ENCODE measurements around the gene SOCS3.

Gene SOCS3

DNA sequence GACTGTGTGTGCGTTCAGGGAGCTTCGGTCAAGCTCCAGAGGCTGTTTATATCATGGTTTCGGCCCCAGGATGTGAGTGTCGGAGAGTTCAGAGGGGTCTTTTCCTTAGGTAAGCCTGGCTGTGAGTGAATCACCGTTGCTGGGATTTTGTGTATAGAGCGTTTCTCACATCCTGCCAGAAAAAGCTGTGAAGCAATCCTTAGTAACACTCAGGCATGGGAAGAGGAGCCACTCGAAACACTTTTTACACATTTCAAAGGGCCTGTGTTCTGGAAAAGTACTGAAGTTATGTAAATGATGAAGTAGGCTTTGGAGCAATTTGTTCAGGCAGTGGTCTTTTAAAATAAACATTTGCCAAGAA lies 19.2 kb upstream of the SOCS3 start:
- peak overlapping the region; percentile 83 for H3K4me2 ChIP-seq (ENCODE audit: insufficient read depth, low read length, poor library complexity, severe bottlenecking)
- H3K23ac ChIP-seq (ENCODE audit: low read depth, low read length, poor library complexity): peak overlapping the region; percentile 50
- peaks cover 25 to 40% of the 10 kb centered on the region in 2 donors for H3K4me1 ChIP-seq (ENCODE audit: control insufficient read depth in 2 of 2, insufficient read depth in 1 of 2, low read depth in 1 of 2, low read length in 2 of 2)
- H4K91ac ChIP-seq (ENCODE audit: low read depth, low read length, poor library complexity): no peak overlapping the region
- H2BK5ac ChIP-seq (ENCODE audit: low read length): peak overlapping the region; percentile 45
- no peak overlapping the region for H2BK12ac ChIP-seq (ENCODE audit: low read length)
- DNase-seq (ENCODE audit: low spot score): no peak
- H3K79me1 ChIP-seq (ENCODE audit: low read depth, low read length): peaks cover 14% of the 10 kb centered on the region
- no peak overlapping the region for H3K4ac ChIP-seq (ENCODE audit: low read length)
- peak overlapping the region; percentile 84 for H2AFZ ChIP-seq (ENCODE audit: low read length)
- peak overlapping the region; percentile 91 for H2AK5ac ChIP-seq (ENCODE audit: low read depth, low read length)
- WGBS, 2 donors (ENCODE audit: extremely low coverage in 2 of 2, insufficient read length in 2 of 2, insufficient replicate concordance in 1 of 2): no CpG with 5 or more reads among the region's 7 CpGs
- H3K4me3 ChIP-seq (ENCODE audit: low read length in 2 of 2): peak overlapping the region; percentile 98 to 99
- H2BK120ac ChIP-seq (ENCODE audit: low read depth, low read length): no peak overlapping the region
- H4K8ac ChIP-seq (ENCODE audit: low read depth, low read length): no peak overlapping the region
- H3K27me3 ChIP-seq (ENCODE audit: control insufficient read depth in 3 of 3, insufficient read depth in 3 of 3, low read depth in 1 of 3, low read length in 3 of 3): no peaks in the 10 kb centered on the region
- peak overlapping the region; percentile 96 for H3K9ac ChIP-seq (ENCODE audit: low read depth, low read length, poor library complexity)
- peaks cover 0 to 30% of the 10 kb centered on the region in 2 donors for H3K36me3 ChIP-seq (replicated peaks in 1 of 2; ENCODE audit: control insufficient read depth in 2 of 2, insufficient read depth in 2 of 2, low read length in 2 of 2)
- H3K18ac ChIP-seq (ENCODE audit: low read length): peak overlapping the region; percentile 82
- no peak overlapping the region for H2BK15ac ChIP-seq (ENCODE audit: low read length)
- H3K27ac ChIP-seq (replicated peaks; ENCODE audit: low read length): no peak overlapping the region
- H3K14ac ChIP-seq (ENCODE audit: low read length): peak overlapping the region; percentile 86
- H3K9me3 ChIP-seq (replicated peaks in 1 of 2; ENCODE audit: control insufficient read depth in 2 of 2, insufficient read depth in 1 of 2, low read depth in 1 of 2, low read length in 2 of 2): no peaks in the 10 kb centered on the region

DNA sequence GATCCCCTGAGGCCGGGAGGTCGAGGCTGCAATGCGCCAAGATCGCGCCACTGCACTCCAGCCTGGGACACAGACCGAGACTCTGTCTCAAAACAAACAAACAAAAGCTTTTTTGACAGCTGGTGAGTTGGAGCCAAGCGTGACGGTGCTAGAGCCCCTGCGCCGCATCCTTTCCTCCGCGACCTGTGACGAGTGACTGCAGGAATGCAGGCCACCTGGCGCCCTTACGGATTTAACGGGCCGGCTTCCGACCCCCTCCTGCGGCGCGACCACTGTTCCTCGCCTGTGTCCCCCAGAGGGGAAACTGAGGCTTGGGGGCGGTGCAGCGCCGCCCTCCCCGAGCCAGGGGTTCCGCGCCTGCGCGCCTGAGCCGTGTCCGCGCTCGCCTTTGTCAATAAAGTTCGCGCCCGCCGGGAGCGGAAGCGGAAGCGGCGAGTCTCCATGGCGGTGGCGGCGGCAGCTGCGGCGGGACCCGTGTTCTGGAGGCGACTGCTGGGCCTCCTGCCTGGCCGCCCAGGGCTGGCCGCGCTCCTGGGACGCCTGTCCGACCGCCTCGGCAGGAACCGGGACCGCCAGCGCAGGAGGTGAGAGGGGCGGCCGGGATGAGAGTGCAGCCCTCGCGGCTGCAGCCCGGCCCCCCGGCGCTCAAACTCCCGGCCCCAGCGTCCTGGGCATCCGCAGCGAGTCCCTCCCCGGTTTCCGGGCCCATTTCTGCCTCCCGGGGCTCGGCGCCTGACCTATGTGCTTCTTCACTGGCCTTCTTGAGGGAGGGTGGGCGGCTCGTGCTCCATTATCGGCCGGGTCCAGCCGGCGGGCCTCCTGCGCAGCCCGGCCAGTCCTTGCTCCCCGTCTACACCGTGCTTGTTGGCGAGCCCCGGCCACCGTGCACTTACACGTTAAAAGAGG lies 18.6 kb upstream of the SOCS3 start, which contains the start of gene PGS1:
Gene PGS1, plus strand, starts transcription at position 425 of the 906 bp plus-strand sequence. Its CDS starts 17 bp downstream, at position 442.
- H3K14ac ChIP-seq (ENCODE audit: low read length): peak within 1 kb of the TSS; percentile 86
- peaks cover 0 to 30% of the 10 kb centered on the region in 2 donors for H3K36me3 ChIP-seq (replicated peaks in 1 of 2; ENCODE audit: control insufficient read depth in 2 of 2, insufficient read depth in 2 of 2, low read length in 2 of 2)
- H2AFZ ChIP-seq (ENCODE audit: low read length): peak within 1 kb of the TSS; percentile 84
- peak within 1 kb of the TSS; percentile 52 for H2BK12ac ChIP-seq (ENCODE audit: low read length)
- peak; percentile 58 for DNase-seq (ENCODE audit: low spot score)
- no peaks in the 10 kb centered on the region for H3K27me3 ChIP-seq (ENCODE audit: control insufficient read depth in 3 of 3, insufficient read depth in 3 of 3, low read depth in 1 of 3, low read length in 3 of 3)
- peak within 1 kb of the TSS; percentile 50 for H3K23ac ChIP-seq (ENCODE audit: low read depth, low read length, poor library complexity)
- peak within 1 kb of the TSS; percentile 91 for H2BK15ac ChIP-seq (ENCODE audit: low read length)
- H3K27ac ChIP-seq (replicated peaks; ENCODE audit: low read length): peak within 1 kb of the TSS; percentile 24
- H4K91ac ChIP-seq (ENCODE audit: low read depth, low read length, poor library complexity): peak within 1 kb of the TSS; percentile 56
- peak within 1 kb of the TSS; percentile 91 for H2AK5ac ChIP-seq (ENCODE audit: low read depth, low read length)
- peak within 1 kb of the TSS; percentile 89 for H4K8ac ChIP-seq (ENCODE audit: low read depth, low read length)
- peak within 1 kb of the TSS; percentile 98 to 99 for H3K4me3 ChIP-seq (ENCODE audit: low read length in 2 of 2)
- H3K79me1 ChIP-seq (ENCODE audit: low read depth, low read length): peaks cover 14% of the 10 kb centered on the region
- H2BK120ac ChIP-seq (ENCODE audit: low read depth, low read length): peak within 1 kb of the TSS; percentile 68
- no CpG with 5 or more reads among the region's 89 CpGs for WGBS, 2 donors (ENCODE audit: extremely low coverage in 2 of 2, insufficient read length in 2 of 2, insufficient replicate concordance in 1 of 2)
- H3K4me1 ChIP-seq (ENCODE audit: control insufficient read depth in 2 of 2, insufficient read depth in 1 of 2, low read depth in 1 of 2, low read length in 2 of 2): peaks cover 26 to 39% of the 10 kb centered on the region in 2 donors
- peak within 1 kb of the TSS; percentile 96 for H3K9ac ChIP-seq (ENCODE audit: low read depth, low read length, poor library complexity)
- peak within 1 kb of the TSS; percentile 83 for H3K4me2 ChIP-seq (ENCODE audit: insufficient read depth, low read length, poor library complexity, severe bottlenecking)
- peak within 1 kb of the TSS; percentile 38 for H3K4ac ChIP-seq (ENCODE audit: low read length)
- no peaks in the 10 kb centered on the region for H3K9me3 ChIP-seq (replicated peaks in 1 of 2; ENCODE audit: control insufficient read depth in 2 of 2, insufficient read depth in 1 of 2, low read depth in 1 of 2, low read length in 2 of 2)
- peak within 1 kb of the TSS; percentile 77 for H2BK5ac ChIP-seq (ENCODE audit: low read length)
- peak within 1 kb of the TSS; percentile 95 for H3K18ac ChIP-seq (ENCODE audit: low read length)

DNA sequence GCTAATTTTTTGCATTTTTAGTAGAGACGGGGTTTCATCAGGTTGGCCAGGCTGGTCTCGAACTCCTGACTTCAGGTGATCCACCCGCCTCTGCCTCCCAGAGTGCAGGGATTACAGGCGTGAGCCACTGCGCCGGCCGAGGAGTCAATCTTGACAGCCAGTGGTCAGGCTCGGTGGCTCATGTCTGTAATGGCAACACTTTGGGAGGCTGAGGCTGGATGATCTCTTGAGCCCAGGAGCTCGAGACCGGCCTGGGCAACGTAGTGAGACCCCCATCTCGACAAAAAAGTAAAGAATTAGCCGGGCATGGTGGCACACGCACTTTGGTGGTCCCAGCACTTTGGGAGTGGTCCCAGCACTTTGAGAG lies 18.0 kb upstream of the SOCS3 start:
- peak overlapping the region; percentile 91 for H2BK15ac ChIP-seq (ENCODE audit: low read length)
- peak overlapping the region; percentile 56 for H4K91ac ChIP-seq (ENCODE audit: low read depth, low read length, poor library complexity)
- peaks cover 0 to 28% of the 10 kb centered on the region in 2 donors for H3K36me3 ChIP-seq (replicated peaks in 1 of 2; ENCODE audit: control insufficient read depth in 2 of 2, insufficient read depth in 2 of 2, low read length in 2 of 2)
- peak overlapping the region; percentile 77 for H2BK5ac ChIP-seq (ENCODE audit: low read length)
- H2BK120ac ChIP-seq (ENCODE audit: low read depth, low read length): peak overlapping the region; percentile 68
- no peak overlapping the region for H3K4me2 ChIP-seq (ENCODE audit: insufficient read depth, low read length, poor library complexity, severe bottlenecking)
- DNase-seq (ENCODE audit: low spot score): no peak
- peak overlapping the region; percentile 91 for H2AK5ac ChIP-seq (ENCODE audit: low read depth, low read length)
- H3K23ac ChIP-seq (ENCODE audit: low read depth, low read length, poor library complexity): peak overlapping the region; percentile 50
- H3K4me1 ChIP-seq (ENCODE audit: control insufficient read depth in 2 of 2, insufficient read depth in 1 of 2, low read depth in 1 of 2, low read length in 2 of 2): peaks cover 29 to 42% of the 10 kb centered on the region in 2 donors
- peak overlapping the region; percentile 52 for H2BK12ac ChIP-seq (ENCODE audit: low read length)
- peak overlapping the region; percentile 84 for H2AFZ ChIP-seq (ENCODE audit: low read length)
- no peak overlapping the region for H3K4me3 ChIP-seq (ENCODE audit: low read length in 2 of 2)
- peak overlapping the region; percentile 24 for H3K27ac ChIP-seq (replicated peaks; ENCODE audit: low read length)
- H3K18ac ChIP-seq (ENCODE audit: low read length): peak overlapping the region; percentile 95
- peak overlapping the region; percentile 38 for H3K4ac ChIP-seq (ENCODE audit: low read length)
- peaks cover 14% of the 10 kb centered on the region for H3K79me1 ChIP-seq (ENCODE audit: low read depth, low read length)
- no peak overlapping the region for H3K9ac ChIP-seq (ENCODE audit: low read depth, low read length, poor library complexity)
- H3K14ac ChIP-seq (ENCODE audit: low read length): no peak overlapping the region
- no peaks in the 10 kb centered on the region for H3K27me3 ChIP-seq (ENCODE audit: control insufficient read depth in 3 of 3, insufficient read depth in 3 of 3, low read depth in 1 of 3, low read length in 3 of 3)
- no peaks in the 10 kb centered on the region for H3K9me3 ChIP-seq (replicated peaks in 1 of 2; ENCODE audit: control insufficient read depth in 2 of 2, insufficient read depth in 1 of 2, low read depth in 1 of 2, low read length in 2 of 2)
- WGBS, 2 donors (ENCODE audit: extremely low coverage in 2 of 2, insufficient read length in 2 of 2, insufficient replicate concordance in 1 of 2): no CpG with 5 or more reads among the region's 14 CpGs
- peak overlapping the region; percentile 89 for H4K8ac ChIP-seq (ENCODE audit: low read depth, low read length)

DNA sequence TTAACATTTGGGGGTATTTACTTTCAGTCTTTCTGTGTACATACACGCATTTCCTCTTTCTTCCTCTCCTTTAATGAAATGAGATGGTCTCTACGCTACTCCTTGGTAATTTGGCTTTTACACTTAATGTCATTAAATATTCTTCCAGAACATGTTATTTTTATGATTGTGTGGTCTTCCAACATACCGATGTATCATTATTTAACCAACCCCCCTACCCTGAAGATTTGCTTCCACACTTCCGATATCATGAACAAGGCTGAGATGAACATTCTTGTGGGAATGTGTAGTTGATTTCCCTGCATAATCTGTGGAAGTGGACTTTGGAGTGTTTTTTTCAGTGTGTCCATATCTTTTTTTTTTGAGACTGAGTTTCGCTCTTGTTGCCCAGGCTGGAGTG lies 16.3 kb upstream of the SOCS3 start:
- Histone ChIP-seq H3K4me2 (ENCODE audit: insufficient read depth, low read length, poor library complexity, severe bottlenecking) (no peak overlapping the region), H3K79me1 (ENCODE audit: low read depth, low read length) (peaks cover 6% of the 10 kb centered on the region), H3K27ac (replicated peaks; ENCODE audit: low read length) (no peak overlapping the region), H2BK15ac (ENCODE audit: low read length) (no peak overlapping the region), H2BK5ac (ENCODE audit: low read length) (no peak overlapping the region), H3K9ac (ENCODE audit: low read depth, low read length, poor library complexity) (no peak overlapping the region), H3K23ac (ENCODE audit: low read depth, low read length, poor library complexity) (no peak overlapping the region), H4K91ac (ENCODE audit: low read depth, low read length, poor library complexity) (no peak overlapping the region), H3K4ac (ENCODE audit: low read length) (no peak overlapping the region), H3K4me1 (ENCODE audit: control insufficient read depth in 2 of 2, insufficient read depth in 1 of 2, low read depth in 1 of 2, low read length in 2 of 2) (peaks cover 27 to 43% of the 10 kb centered on the region in 2 donors), H3K4me3 (ENCODE audit: low read length in 2 of 2) (no peak overlapping the region), H3K36me3 (replicated peaks in 1 of 2; ENCODE audit: control insufficient read depth in 2 of 2, insufficient read depth in 2 of 2, low read length in 2 of 2) (peaks cover 0 to 14% of the 10 kb centered on the region in 2 donors), H2AK5ac (ENCODE audit: low read depth, low read length) (no peak overlapping the region), H2BK120ac (ENCODE audit: low read depth, low read length) (no peak overlapping the region), H4K8ac (ENCODE audit: low read depth, low read length) (no peak overlapping the region), H2AFZ (ENCODE audit: low read length) (no peak overlapping the region), H3K27me3 (ENCODE audit: control insufficient read depth in 3 of 3, insufficient read depth in 3 of 3, low read depth in 1 of 3, low read length in 3 of 3) (no peaks in the 10 kb centered on the region), H2BK12ac (ENCODE audit: low read length) (no peak overlapping the region), H3K9me3 (replicated peaks in 1 of 2; ENCODE audit: control insufficient read depth in 2 of 2, insufficient read depth in 1 of 2, low read depth in 1 of 2, low read length in 2 of 2) (no peaks in the 10 kb centered on the region), H3K18ac (ENCODE audit: low read length) (no peak overlapping the region), H3K14ac (ENCODE audit: low read length) (no peak overlapping the region)
- no CpG with 5 or more reads among the region's 5 CpGs for WGBS, 2 donors (ENCODE audit: extremely low coverage in 2 of 2, insufficient read length in 2 of 2, insufficient replicate concordance in 1 of 2)
- DNase-seq (ENCODE audit: low spot score): no peak
